SK-N-SH treated with all-trans-retinoic acid at 6 μM for 48 hours (cell line): Measurements from ENCODE around the gene CNTRL.

Experiments
- ATAC-seq: fragments of 200-7000 bp; cut with Tn5 transposase; 3 replicates; pipeline ENCODE4 v1.9.1; 2020; ENCODE audit warnings: mild to moderate bottlenecking, moderate library complexity
- BACH2 ChIP-seq: fragments of 250-450 bp; sonication (Bioruptor Pico); IDR thresholded peaks from 2 replicates; pipeline ENCODE4 v1.9.0; 2021; ENCODE audit warnings: mild to moderate bottlenecking, borderline replicate concordance
- CREB5 ChIP-seq: fragments of 250-450 bp; sonication (Bioruptor Pico); IDR thresholded peaks from 2 replicates; pipeline ENCODE4 v1.5.1; 2020; ENCODE audit warnings: low read depth, mild to moderate bottlenecking, moderate library complexity
- CSDC2 ChIP-seq: fragments of 250-450 bp; sonication (Bioruptor Pico); IDR thresholded peaks from 2 replicates; pipeline ENCODE4 v1.5.0; 2020; ENCODE audit warnings: mild to moderate bottlenecking, moderate library complexity
- CSRNP3 ChIP-seq: fragments of 250-450 bp; sonication (Bioruptor Pico); IDR thresholded peaks from 2 replicates; pipeline ENCODE4 v1.5.1; 2021; ENCODE audit warnings: mild to moderate bottlenecking, moderate library complexity
- ESRRG ChIP-seq: fragments of 250-450 bp; sonication (Bioruptor Pico); IDR thresholded peaks from 2 replicates; pipeline ENCODE4 v1.6.1; 2021; ENCODE audit warnings: mild to moderate bottlenecking
- GLIS3 ChIP-seq: fragments of 250-450 bp; sonication (Bioruptor Pico); IDR thresholded peaks from 2 replicates; pipeline ENCODE4 v1.5.0; 2020; ENCODE audit warnings: mild to moderate bottlenecking, moderate library complexity
- ISL1 ChIP-seq: fragments of 250-450 bp; sonication (Bioruptor Pico); IDR thresholded peaks from 2 replicates; pipeline ENCODE4 v2.1.2; 2022; ENCODE audit warnings: mild to moderate bottlenecking, moderate library complexity
- PATZ1 ChIP-seq: fragments of 250-450 bp; sonication (Bioruptor Pico); IDR thresholded peaks from 2 replicates; pipeline ENCODE4 v1.8.0; 2020; ENCODE audit warnings: mild to moderate bottlenecking, moderate library complexity, borderline replicate concordance
- POU6F1 ChIP-seq: fragments of 250-450 bp; sonication (Bioruptor Pico); IDR thresholded peaks from 2 replicates; pipeline ENCODE4 v1.8.0; 2021; ENCODE audit warnings: low read depth, mild to moderate bottlenecking, moderate library complexity, borderline replicate concordance
- PPARA ChIP-seq: fragments of 250-450 bp; sonication (Bioruptor Pico); IDR thresholded peaks from 2 replicates; pipeline ENCODE4 v1.5.0; 2020; ENCODE audit warnings: mild to moderate bottlenecking, borderline replicate concordance
- RARB ChIP-seq: fragments of 250-450 bp; sonication (Bioruptor Pico); IDR thresholded peaks from 2 replicates; pipeline ENCODE4 v1.8.0; 2021; ENCODE audit warnings: mild to moderate bottlenecking, moderate library complexity
- SNAI2 ChIP-seq: fragments of 250-450 bp; sonication (Bioruptor Pico); IDR thresholded peaks from 2 replicates; pipeline ENCODE4 v1.5.0; 2020; ENCODE audit warnings: mild to moderate bottlenecking, moderate library complexity
- TSHZ2 ChIP-seq: fragments of 250-450 bp; sonication (Bioruptor Pico); IDR thresholded peaks from 2 replicates; pipeline ENCODE4 v1.5.0; 2020; ENCODE audit warnings: mild to moderate bottlenecking, moderate library complexity
- ZC3H10 ChIP-seq: fragments of 250-450 bp; sonication (Bioruptor Pico); IDR thresholded peaks from 2 replicates; pipeline ENCODE4 v1.5.1; 2021; ENCODE audit warnings: mild to moderate bottlenecking, moderate library complexity
- ZFP3 ChIP-seq: fragments of 250-450 bp; sonication (Bioruptor Pico); IDR thresholded peaks from 2 replicates; pipeline ENCODE4 v1.5.0; 2020; ENCODE audit warnings: mild to moderate bottlenecking, moderate library complexity
- ZFP30 ChIP-seq: fragments of 450-650 bp; formaldehyde crosslinking; IDR thresholded peaks from 2 replicates; pipeline ENCODE4 v1.5.0; 2022; ENCODE audit warnings: mild to moderate bottlenecking, moderate library complexity
- ZNF565 ChIP-seq: fragments of 450-650 bp; formaldehyde crosslinking; conservative IDR thresholded peaks from 2 replicates; pipeline ENCODE4 v1.5.0; 2020; ENCODE audit warnings: low read depth, mild to moderate bottlenecking, moderate library complexity
- ZNF70 ChIP-seq: fragments of 450-650 bp; formaldehyde crosslinking; IDR thresholded peaks from 2 replicates; pipeline ENCODE4 v1.5.0; 2020; ENCODE audit warnings: mild to moderate bottlenecking, moderate library complexity

CNTRL gene

GRCh38 chr9:121172726-121173487, 98.2 kb downstream of the CNTRL start:
- TF ChIP-seq ZFP3 (CRISPR knock-in tag) (no peak), ZNF70 (CRISPR knock-in tag) (no peak), BACH2 (CRISPR knock-in tag) (no peak), PATZ1 (no peak), CSRNP3 (no peak), POU6F1 (CRISPR knock-in tag) (no peak), ISL1 (no peak), SNAI2 (no peak), CREB5 (CRISPR knock-in tag) (no peak), TSHZ2 (CRISPR knock-in tag) (no peak), ZFP30 (CRISPR knock-in tag) (no peak), PPARA (CRISPR knock-in tag) (no peak), ZNF565 (no peak), ZC3H10 (CRISPR knock-in tag) (no peak), CSDC2 (CRISPR knock-in tag) (no peak), RARB (no peak), ESRRG (no peak)
- no peak for ATAC-seq

GRCh38 chr9:121173501-121173900, 98.7 kb downstream of the CNTRL start:
- no peak for ATAC-seq
- TF ChIP-seq TSHZ2 (CRISPR knock-in tag), result no peak
- no peak for TF ChIP-seq GLIS3
- TF ChIP-seq PPARA (CRISPR knock-in tag), result no peak
